ENCODE results near the gene TRPC4.
"Not testable (repeated sequence)": the region's sequence is repeated elsewhere in the genome, so short reads cannot be mapped to it uniquely, and the experiment has no call there.

TRPC4 gene

DNA sequence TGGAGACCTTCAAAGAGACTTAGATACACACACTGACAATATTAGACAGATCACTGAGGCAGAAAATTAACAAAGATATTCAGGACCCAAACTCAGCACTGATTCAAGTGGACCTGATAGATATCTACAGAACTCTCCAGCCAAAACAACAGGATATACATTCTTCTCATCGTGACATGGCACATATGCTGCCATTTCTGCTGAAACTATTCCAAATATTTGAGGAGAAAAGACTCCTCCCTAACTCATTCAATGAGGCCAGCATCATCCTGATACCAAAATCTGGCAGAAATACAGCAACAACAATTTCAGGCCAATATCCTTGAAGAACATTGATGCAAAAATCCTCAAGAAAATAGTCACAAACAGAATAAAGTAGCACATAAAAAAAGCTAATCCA, 53.3 kb downstream of the TRPC4 start:
- DNase-seq (ENCODE audit: low read depth) = peak; percentile 63

DNA sequence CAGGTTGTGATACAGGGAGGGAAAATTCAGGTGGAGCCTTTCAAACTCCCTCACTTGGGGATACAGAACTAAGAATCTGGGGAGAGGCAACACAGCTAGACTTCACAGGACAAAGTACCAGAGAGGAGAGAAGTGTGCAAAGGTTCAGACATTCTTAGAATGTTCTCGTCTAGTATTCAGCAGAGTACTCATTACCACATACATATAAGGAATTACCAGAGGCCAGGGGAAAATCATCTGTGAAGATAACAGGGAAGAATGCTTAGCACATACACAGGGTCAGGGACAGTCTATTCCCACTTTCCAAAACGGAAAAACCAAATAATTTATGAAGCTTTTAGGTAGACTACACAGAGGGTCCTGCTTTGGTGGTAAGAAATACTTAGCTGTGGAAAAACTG, 58.1 kb downstream of the TRPC4 start:
- DNase-seq (ENCODE audit: low read depth) = peak; percentile 70

DNA sequence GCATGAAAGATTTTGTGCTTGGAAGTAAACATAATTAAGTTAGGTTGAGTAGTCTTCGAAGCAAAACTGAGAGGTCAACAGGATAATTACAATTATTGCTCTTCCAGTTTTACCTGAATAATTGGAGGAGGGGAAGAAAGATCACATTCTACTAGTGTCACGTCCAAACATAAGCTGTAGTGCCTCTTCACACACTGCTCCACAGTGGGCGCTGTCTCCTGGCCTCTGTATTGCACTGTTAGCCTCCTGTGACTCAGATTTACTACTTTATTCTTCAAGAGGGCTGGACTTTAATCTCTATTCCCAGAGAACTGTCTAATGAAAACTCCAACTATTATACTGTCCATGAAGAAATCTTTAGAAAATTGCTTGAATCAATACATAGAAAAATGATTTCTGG, 62.9 kb downstream of the TRPC4 start:
- no peak for DNase-seq (ENCODE audit: low read depth)

DNA sequence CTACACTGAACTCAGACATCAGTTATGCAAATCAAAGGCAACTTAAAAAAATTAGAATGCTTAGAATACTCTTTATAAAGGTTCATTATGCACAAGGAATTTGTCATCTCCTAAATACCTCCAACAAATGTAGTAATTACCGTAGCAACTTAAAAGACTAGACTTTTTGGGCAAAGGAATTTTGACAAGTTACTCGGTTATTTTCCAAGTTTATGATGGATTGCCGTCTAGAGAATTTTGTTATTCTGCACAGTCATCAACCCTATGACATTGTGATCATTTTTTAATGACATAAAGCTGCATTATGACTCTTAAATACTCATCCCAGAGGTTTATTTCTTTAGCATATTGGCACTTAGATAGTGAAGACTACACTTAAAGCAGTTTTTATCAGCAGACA, 71.9 kb downstream of the TRPC4 start:
- DNase-seq (ENCODE audit: low read depth) = peak; percentile 31

DNA sequence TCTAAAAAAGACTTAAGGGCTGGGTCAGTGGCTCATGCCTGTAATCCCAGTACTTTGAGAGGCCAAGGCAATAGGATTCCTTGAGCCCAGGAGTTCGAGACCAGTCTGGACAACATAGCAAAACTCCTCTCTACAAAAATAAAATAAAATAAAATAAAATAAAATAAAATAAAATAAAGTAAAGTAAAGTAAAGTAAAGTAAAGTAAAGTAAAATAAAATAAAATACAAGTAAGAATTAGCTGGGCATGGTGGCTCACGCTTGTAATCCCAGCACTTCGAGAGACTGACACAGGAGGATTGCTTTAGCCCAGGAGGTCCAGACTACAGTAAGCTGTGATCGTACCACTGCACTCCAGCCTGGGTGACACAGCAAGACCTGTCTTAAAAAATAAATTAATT, 72.8 kb downstream of the TRPC4 start:
- DNase-seq (ENCODE audit: low read depth) = not testable (repeated sequence)

DNA sequence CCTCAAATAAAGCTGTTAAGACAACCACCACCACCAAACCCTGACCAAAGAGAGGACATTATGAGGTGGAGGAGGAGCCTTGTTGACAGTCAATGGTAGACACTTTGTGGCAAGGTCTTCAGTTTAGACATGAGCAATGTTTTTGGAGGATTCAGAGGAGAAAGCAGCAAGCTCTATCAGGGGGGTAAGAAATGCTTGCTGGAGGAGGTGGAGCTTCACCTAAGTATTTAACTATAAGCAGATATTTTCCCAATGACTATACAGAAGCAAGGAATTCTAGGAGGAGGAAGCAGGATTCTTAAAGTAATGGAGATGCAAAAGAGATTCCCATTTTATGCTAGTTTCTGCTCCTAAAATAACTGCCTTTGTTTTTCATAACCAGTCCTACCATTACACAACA, 74.2 kb downstream of the TRPC4 start:
- peak; percentile 65 for DNase-seq (ENCODE audit: low read depth)

DNA sequence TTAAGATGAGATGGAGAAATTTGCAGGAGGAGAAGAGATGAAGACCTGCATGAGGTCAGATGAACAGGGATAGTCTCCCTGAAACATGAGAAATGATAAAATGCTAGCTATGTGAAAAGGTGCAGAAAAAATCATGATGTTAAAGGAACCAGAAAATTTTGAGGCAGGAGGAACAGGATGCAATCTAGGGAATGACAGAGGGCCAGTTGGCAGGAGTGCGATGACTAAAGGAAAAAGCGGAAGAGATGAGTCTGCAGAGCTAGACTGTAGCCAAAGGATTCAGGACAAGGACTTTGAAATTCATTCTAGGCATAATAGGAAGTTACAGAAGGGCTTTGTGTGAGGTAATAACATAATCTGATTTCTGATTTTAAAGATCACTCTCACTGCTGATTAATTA, 77.9 kb downstream of the TRPC4 start:
- DNase-seq (ENCODE audit: low read depth) = peak; percentile 54

DNA sequence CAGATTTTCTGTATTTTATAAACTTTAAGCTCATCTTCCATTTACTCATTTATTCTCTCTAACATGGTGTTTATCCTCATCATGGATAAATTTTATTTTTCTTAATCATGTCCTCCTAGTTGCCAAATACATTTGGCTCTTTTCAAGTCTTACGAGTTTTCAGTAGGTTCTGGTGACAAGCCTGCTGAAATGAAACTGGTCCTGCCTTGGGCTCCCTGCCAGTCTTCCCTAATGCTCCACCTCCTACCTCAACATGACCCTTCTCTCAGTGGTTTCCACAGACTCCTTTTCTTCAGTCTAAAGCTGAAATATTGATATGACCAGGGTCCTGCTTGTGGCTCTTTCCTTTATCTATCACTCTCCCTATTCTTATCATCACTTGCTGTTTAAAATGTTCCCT, 81.2 kb downstream of the TRPC4 start:
- DNase-seq (ENCODE audit: low read depth) = peak; percentile 33

DNA sequence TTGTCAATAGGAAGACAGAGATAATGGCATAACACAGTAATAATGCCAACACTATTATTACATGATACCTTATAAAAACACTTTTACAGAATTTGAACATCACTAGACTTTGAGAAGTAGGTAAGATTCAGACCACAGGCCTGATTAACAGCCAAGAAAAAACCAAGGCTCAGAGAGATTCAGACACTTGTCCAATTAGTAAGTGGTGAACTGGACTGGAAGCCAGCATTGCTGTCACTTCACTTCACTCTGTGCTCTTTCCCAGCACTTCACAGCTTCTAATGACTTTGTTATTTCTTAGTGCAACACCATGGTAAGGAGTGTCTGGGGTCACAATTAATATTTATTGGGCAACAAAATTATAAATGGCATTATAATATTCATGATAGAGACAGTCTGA, 91.9 kb downstream of the TRPC4 start:
- DNase-seq (ENCODE audit: low read depth) = no peak

DNA sequence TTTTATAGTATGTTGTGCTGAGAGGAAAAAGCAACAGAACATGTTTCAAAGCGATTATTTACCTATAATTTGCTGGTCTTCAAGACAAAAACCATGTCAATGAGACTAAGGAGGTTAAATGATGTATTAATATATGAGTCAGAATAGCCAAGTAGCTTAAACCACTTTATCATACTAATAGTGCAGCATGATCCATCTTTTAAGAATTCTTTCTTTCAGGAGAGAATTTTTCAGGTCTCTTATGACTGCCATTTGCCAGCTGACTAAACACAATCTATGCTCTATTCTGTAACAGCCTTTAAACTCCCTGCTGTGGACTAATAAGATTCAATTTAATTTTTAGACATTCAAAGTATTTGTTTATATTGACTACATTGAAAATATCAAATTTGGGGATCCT, 93.7 kb downstream of the TRPC4 start:
- DNase-seq (ENCODE audit: low read depth) = peak; percentile 60

DNA sequence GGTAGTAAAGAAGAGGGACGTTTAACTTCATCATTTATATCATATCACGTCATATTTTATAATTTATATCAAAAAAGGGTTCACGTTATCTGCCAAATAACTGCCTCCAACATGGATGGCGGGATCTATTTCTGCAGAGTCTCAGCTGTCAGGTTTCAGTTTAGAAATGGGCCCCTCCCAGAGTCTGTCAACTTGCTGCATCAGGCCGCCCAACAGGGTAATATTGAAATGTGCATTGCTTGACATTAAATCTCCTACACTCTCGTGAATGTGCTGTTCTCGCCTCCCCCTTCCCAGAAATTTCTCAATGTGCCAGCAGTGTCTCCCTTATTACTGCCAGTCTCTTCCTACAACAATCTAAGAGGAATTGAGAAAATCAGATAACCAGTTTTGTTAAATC, 96.9 kb downstream of the TRPC4 start:
- DNase-seq (ENCODE audit: low read depth) = no peak

DNA sequence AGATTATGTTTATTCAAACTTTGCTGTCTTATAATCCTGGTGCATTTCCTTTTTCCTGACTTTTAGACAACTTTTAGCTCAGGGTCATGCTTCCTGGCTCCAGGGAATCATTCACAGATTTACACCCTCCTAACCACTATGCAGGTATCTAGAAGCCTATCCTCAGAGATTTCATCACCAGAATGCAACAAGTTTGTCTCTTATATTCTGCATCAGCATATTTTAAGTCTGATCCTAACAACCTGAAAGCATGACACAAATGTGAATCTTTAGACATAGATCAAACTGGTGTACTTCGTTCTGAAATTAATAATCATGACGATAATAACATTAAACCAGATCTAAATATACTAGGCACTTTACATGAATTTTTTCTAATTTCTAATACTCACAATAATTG, 100.0 kb downstream of the TRPC4 start:
- no peak for DNase-seq (ENCODE audit: low read depth)

DNA sequence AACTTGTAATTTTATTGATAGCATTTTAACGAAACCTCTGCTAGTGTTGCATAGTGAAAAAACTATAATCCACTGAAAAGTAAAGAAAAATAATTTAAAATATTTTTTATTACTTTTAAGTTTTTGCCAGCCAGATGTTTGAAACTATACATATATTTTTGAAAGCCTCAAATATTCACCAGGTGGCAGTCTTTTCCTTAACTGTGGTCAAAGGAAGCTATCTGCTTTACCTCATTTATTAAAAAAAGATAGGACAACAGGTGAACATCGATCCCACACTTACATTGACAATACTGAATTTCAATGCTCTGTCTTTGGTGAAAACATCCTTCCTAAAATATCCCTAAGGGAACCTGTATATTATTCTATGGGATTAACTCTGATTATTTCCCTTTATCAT, 100.5 kb downstream of the TRPC4 start:
- no peak for DNase-seq (ENCODE audit: low read depth)

DNA sequence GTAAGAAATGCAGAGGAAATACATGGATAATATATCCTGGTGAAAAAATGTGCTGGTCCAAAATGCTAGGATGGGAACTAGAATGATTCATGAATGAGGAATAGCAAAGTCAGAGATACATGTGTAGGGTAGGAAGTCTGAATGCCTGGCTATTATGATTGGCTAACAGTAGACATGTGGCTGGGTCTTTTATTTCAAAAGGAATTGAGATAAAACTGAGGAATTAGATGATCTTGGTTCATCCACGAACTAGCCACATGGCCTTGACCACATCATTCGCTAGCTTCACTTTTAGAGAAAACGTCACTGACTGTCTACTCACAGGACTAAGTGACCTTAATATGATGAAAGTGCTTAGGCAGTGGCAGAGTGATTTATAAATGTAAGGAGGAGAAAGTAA, 103.1 kb downstream of the TRPC4 start:
- DNase-seq (ENCODE audit: low read depth) = peak; percentile 20

DNA sequence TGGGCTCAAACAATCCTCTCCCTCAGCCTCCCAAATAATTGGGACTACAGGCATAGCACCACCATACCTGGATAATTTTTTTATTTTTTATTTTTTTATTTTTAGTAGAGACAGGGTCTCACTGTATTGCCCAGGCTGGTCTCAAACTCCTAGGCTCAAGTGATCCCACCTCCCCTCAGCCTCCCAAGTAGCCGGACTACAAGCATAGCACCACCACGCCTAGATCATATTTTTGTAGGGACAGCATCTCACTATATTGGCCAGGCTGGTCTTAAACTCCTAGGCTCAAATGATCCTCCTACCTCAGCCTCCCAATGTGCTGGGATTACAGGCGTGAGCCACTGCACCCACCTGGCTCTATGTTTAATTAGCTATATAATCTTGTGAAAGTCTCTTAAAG, 114.2 kb downstream of the TRPC4 start:
- DNase-seq (ENCODE audit: low read depth) = no peak

DNA sequence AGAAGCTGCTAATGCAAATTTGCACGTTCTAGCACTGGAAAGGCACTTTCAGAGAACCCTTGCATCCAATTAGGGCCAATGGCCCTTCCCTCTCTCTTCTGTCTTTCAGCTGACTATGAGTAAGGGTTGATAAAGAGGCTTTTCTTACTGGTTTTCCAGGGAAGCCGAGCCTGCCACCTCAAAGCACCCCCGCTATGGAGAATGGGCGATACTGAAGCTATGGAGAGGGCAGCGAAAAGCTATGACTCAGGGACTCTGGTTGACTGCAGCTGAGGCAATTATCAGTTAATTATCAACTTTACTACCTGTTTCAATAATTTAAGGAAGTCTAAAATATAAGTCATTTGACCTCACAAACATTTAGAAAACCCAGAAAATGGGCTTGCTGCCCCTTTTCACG, 115.8 kb downstream of the TRPC4 start:
- no peak for DNase-seq (ENCODE audit: low read depth)

DNA sequence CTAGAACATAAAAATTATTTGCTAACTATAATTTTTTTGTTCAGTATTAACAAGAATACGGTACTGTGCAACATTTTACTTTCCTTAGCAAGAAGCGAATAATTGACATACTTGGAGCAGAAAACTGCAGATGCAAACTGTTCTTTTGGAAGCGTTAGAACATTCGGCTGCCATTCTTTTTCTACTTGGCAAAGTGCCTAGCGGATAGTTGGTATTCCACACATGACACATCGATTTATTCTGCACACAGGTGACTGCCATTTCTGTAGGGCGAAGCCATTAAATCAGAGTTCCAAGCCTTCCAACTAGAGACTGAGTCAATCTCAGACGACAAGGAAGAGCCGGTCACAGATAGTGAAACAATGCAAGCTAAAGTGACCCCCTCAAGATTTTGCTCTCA, 117.4 kb downstream of the TRPC4 start:
- no peak for DNase-seq (ENCODE audit: low read depth)

DNA sequence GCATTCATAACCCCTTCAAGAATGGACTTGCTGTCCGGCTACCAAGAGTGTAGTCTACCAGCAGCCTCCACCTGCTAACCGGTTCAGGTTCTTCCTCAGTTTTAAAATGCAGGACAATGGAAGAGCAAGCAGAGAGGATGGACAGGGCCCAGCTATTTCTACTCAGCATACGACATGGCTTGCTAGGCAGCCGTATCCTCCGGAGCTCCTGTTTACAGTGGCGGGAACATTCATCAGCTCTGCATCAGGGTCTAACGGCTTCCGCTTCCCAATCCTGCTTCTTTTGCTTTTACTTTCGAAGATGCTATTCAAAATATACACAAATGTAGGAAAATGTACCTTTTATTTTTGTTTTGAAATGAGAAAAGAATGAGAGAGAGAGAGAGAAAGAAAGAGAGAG, 118.5 kb downstream of the TRPC4 start:
- DNase-seq (ENCODE audit: low read depth) = no peak

DNA sequence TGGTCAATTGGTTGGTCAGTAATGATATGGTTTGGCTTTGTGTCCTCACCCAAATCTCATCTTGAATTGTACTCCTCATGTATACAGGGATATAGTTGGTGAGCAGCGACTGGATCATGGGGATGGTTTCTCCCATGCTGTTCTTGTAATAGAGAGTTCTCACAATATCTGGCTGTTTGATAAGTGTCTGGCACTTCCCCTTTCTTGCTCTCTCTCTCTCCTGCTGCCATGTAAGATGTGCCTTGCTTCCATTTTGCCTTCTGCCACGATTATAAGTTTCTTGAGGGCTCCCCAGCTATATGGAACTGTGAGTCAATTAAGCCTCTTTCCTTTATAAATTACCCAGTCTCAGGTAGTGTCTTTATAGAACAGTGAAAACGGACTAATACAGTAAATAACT, 120.7 kb downstream of the TRPC4 start:
- no peak for DNase-seq (ENCODE audit: low read depth)

DNA sequence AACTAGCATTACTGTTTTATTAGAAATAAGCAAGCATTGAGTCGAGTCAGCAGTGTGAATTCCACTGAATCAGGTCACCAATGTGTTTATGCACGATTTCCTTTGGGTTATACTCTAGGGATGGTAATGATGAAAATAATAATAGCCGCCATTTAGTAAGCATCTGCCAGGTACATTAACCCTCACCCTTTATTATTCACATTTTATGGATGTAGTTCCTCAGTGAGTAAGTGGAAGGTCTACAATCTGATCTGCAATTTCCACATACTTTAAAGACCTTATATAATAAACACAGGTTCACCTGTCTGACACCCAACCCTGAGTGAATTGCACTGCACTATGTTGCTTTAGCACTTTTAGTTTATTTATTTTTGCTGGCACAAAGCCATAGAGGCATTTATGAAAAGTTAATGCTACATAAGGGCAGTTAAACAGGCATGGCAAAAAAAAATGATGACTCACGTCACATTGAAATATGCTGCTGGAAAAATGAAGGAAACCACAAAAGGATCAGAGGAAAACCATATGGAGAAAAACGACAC, 122.4 kb downstream of the TRPC4 start:
- DNase-seq (ENCODE audit: low read depth) = peak; percentile 88

DNA sequence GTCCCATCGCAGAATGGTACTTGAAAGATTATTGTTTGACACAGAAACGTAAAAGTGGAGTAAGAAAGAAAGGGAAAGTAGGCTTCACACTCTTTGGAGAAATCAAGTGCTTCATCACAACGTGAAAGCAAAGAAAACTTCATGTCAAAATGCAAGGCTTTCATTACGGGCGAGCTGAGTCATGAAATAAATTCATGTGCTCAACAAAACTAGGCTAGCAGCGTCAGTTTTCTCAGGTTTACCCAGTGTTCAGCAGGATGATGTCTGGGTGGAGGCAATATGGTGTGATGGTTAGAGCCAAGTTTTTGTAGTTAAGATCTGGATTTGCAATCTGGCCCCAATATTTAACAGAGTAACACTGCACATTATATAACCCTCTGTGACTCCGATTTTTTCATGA, 128.0 kb downstream of the TRPC4 start:
- DNase-seq (ENCODE audit: low read depth) = no peak

DNA sequence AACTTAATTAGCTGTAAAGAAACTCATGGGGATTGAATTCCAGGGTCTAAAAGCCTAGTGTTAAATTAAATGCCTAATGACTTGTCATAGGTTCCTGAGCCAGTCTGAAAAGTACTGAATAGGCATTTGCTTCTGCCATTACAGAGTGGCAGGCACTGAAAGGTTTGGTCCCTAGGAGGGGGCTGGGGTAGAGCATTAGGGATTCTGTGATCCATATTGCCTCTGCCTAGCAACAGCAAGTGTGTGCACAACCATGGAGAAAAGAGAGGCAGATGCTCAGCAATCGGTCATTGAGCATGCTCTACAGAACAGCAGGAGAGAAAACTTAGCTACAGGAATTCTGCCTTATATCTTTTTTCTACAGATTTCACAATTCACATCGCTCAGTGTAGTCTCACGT, 133.5 kb downstream of the TRPC4 start:
- DNase-seq (ENCODE audit: low read depth) = no peak

DNA sequence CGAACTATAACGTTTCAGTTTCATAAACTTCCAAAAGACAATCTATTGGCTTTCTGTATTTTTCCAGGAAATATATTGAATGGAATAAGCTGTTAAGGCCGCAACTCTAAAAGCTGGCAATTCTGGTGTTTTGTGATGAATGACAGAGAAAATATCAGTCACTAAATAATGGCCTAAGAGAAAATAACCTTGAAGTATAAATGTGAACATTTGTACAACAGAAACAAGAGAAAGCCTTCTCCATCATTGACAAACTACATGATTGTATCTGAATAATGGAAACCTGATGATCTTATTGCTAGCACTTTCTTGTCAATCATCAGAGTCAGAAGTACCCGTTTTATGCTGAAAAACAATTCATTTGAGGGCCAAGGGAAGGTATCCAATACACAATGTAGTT, 134.3 kb downstream of the TRPC4 start:
- DNase-seq (ENCODE audit: low read depth) = no peak

DNA sequence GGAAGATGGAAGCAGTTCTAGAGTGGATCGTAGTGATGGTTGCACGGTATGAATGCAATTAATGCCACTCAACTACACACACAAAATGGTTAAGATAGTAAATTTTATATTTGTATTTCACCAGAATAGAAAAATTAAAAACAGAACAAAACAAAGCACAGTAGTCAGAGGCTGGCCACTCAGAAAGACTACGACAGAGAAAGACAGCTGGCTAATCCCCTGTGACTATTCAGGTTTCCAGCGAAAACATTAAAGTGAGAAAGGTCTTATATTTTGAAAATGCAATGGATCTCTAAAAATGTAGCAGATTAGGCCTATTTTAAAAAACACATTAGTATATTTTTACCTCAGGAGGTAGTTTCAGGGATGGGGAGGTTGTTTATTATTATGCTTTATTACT, 139.7 kb downstream of the TRPC4 start:
- DNase-seq (ENCODE audit: low read depth) = no peak
